ENCODE measurements around the gene TCP11. TPM values are rescaled to one million over a fixed set of nuclear protein-coding genes. Genes with fewer than 3 reads are reported as not detected.

The TCP11 gene
- total RNA-seq: 0.22 TPM in 1 of 2 replicates, not detected in the other

GRCh38 chr6:35141007-35141655, at the start of gene TCP11:
TCP11 (minus strand) TSS chr6:35141339; CDS start chr6:35140870, 469 bp downstream.

Other genes starting within 250 kb of the TCP11 start
- 1.0 and 1.4 TPM in 2 replicates for gene SCUBE3, start 72.6 kb upstream of the TCP11 start, total RNA-seq
- 22.1 and 23.6 TPM in 2 replicates for gene ZNF76, start 118.4 kb upstream of the TCP11 start, total RNA-seq
- 0.33 and 1.5 TPM in 2 replicates for gene DEF6, start 156.5 kb upstream of the TCP11 start, total RNA-seq
- 5.2 and 6.0 TPM in 2 replicates for gene PPARD, start 201.2 kb upstream of the TCP11 start, total RNA-seq